Activated CD4-positive, alpha-beta T cell treated with anti-CD3 and anti-CD28 coated beads, Interleukin-2, amount 50 U/mL, for 48 hours (primary cell): ENCODE results near the gene VPS72.

Experiments
- DNase-seq, 2 experiments: peaks; one replicate each; pipeline ENCODE4 v3.0.0-alpha.2; 2020

VPS72 gene

DNA sequence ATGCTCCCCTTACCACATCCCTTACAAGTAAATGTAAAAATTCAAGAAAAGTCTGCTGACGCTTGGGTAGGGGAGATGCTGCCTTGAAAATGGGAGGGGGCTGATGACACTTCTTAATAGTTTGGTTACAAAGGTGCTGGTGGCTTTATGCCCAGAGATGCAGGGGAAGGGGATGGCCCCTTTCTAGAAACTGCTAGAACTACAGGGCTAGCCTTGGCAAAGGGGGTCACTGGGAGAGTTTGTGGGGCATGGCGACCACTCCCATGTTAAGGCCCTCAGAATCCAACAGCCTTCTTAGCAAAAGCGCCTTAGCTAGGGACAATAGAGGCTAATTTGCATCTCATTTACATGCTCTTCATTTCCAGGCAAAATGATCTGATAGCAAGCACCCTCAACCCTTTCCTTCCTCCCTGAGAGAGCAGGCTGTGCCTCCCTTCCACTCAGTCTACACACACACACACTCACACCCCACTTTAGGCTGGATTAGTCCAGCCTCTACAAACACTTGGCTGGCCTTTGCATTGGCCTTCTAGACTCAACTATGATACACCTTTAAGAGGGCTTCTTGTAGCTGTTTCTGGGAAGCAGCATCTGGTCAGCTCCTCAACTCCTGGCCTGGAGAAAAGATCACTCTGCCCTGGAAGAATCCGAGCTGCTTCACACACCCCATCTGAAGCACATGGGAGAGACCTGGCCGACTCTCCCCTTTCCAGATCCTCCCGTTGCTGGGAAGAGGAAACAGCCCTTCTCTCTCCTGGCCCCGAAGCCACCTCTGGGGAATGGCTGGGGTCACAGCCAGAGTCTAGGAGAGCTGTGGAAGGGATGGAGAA is 45.3 kb downstream of the VPS72 start:
- DNase-seq: no peak

DNA sequence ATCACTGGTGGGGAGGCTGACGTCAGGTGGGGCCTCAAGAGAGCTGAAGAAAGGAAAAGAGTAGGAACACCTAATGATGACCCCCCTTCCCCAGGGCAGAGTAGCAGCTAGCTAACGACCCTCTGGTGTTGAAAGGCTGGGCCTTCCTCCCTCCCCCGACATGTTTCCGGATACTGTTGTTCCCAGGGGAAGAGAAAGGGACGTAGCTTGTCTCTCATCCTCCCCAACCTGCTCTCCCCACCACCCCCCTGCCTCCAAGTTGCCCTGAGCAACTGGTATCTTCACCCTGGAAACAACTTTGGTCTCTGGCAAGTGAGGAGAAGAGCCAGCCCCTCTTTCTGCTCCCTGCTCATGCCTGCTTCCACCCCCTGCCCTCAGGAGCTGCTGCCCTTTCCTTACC is 46.0 kb downstream of the VPS72 start:
- DNase-seq: no peak

DNA sequence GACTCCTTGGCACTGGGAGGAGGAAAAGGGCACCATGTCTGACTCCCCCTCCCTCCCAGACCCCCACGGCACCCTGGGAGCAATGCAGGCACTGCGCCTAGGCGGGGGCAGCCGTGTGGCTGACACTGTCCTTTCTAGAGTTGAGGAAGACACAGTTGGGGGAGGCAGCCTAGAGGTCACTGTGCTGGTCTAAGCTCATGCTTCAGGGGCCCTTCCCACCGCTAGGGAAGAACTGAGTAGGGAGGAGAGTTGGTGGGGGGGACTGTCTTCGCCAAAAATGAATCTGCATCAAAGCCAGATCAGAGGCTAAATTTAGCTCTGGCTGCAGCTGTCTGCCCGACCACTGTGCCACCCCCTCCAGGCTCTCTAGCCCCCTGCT is 47.0 kb downstream of the VPS72 start:
- DNase-seq: no peak

DNA sequence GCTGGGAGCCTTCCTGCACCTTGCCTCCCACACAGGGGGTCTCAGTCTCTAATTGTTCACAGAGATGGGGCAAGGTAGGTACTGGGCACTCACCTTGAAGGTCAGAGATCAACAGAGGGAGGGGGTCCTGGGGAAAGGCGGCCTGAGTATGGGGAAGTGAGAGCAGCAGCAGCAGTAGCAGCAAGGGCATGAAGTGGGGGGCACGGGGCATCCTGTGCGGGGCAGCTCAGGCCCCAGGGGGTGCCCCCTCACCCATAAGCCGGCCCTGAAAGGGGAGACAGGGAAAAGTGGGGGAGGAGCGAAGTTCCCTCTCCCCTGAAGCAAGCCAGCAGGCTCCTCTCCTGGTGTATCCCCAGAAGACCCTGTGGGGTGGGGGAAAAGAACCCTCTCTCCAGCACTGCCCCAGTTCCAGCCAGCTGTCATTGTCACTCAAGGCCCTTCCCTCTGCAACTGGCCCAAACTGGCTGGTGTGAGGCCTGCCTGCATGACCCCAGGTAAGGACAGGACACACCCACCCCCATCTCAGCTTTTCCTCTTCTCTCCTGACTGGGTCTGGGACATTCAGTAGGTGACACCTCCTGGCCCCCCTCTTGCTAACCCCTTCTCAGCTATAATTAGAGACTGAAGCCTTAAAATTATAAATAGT is 47.5 kb downstream of the VPS72 start:
- DNase-seq: no peak

DNA sequence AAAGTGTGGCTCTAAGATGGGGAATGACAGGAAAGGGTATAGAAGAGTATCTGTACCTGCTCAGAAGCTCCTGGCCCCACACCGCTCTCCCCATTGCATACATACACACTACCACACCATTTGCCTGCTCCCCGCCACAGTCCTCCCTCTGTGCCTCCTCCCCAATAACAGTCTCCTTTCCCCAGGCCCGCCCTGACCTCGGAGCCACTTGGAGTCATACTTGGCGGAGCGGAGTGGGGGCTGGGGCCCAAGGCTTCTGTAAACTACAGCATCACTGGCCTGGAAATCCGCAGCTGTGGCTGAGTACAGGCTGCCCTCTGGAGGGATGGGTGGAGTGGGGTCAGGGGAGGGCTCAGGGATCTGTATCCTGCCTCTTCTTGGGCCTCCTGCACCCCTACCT is 52.2 kb downstream of the VPS72 start:
- DNase-seq: no peak

DNA sequence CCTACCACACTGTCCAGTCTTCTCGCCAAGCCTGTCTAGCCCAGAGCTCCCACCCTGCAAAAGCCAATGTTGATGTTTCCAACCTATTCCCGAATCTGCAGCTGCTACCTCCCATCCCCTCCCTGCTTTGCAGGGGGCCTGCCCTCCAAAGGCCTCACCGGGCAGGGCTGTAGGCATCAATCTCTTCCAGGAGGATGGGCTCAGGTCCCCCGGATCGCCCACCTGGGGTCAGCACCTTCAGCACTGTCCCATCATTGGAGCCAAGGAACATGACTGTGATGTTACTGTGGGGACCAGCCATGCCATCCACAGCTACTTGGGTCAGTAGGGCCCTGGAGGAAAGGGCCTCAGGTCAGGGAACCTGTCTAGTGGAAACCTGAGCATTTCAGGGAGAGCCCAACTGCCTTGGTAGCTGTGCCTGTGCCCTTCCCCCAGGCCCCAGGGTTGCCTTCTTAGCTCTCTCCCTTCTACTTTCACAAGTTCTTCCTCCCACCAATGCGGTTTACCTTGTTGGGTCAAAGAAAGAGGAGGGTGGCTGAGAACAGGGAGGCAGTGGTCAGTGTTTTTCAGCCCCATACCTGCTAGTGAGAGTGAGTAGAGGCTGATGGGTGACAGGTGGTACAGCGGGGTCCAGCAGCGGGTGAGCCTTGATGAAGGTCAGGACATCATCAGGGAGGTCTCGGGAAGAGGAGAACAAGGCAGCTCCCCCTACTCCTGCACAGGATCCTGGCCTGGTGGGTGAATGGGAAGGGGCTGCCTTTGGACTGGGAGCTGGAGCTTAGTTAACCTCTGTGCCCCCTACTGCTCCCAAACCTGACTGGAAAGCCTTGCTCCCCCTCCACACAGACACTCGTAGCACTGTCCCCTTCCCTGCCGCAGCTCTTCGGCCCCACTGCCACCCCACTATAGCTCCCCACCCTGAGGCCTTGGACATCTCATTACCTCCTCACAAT is 54.3 kb downstream of the VPS72 start:
- DNase-seq: no peak

DNA sequence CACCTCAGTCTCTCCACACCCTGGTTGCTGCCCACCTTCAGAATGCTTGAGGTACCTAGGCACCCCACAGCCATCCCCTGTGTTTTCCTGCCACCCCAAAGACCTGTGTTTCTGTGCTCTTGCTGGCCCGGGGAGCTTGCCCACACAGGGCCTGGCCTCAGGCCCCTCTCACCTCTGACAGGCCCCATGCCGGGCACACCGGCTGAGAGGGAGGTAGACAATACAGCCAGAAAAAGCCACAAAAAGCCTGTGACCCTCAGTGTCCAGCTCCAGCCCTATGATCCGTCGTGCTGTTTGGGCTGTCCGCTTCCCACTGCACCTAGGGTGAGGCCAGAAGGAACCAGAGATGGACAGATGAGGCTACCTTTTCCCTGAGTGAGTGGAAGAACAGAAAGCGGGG is 55.0 kb downstream of the VPS72 start:
- DNase-seq: no peak

DNA sequence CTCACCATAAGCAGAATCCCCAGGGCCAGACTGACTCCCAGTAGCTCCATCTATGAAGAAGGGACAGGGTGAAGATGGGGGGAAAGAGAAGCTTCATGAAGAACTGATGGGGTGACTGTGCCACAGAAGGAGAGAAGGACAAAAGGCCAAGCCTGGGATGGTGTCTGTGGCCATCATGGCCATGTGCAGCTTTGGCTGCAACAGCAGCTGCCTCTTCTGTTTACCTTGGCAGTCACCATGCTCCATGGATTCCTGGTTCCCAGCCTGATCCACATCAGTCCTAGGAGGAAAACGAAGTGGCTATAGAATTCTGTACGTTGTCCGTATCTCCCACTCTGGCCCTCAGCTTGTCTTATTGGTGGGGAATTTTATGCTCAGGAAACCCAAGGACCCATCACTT is 55.6 kb downstream of the VPS72 start:
- no peak for DNase-seq

DNA sequence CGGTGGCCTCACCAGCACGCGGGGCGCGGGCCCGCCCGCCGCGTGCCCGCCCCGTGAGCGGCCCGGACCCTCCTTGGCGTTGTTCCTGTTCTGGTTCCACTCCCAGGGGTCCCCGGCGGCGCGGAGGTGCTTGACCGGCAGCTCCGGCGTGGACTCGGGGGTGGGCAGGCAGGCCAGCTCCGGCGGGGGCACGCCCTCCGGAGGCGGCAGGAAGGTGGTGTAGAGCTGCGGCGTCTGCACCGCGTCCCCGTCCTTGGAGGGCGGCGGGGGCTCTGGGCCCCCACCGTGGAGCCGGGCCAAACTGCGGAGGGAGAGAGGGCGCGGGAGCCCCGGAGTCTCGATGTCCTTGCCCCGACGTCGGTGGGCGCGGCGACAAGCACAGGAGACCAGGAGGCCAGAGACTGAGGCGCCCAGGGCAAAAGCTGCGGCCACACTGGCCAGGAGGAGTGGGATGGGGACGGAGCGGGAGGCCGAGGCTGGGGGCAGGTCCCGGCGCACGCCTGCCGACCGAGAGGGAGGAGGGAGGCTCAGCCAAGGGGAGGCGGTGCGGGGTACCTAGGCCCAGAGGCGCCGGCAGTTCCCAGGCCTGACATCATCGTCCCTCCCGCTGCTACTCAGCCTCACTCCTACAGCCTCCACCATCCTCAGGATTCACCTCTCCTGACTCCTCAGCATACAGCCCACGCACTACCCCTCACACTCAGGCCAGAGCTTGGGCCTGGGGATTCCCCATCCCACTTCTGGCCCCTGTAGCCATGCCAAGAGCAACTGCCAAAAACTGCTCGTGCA is 56.8 kb downstream of the VPS72 start:
- no peak for DNase-seq

DNA sequence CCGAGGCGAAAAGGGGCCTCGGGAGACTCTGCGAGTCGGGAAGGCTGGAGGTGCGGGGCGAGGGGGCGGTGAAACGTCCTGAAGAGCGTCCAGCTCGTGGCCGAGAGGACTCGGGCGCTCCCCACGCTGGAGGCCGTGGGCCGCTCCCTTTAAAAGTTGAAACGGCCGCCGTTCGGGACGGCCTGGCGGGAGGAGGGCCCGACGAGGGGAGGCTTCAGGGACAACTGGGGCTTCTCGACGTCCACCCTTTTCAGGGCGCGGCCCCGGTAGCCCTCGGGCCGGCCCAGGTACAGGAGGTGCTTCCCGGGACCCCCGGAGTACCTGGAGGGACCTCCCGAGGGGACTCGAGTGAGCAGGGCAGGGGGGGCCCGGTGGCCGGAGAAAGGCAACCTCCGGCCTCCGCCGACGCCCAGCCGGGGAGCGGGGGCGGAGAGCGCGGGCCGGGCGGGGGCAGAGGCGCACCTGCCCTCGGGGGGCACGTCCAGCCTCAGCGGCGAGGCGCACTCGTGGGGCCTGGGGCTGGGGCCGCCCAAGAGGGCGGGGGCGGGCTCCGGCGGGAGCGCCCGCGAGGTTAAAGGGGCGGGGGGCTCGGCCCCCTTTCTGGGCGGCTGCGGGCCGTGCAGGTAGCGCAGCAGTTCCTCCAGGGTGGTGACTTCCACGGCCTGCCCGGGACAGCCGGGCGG is 57.5 kb downstream of the VPS72 start:
- no peak for DNase-seq

DNA sequence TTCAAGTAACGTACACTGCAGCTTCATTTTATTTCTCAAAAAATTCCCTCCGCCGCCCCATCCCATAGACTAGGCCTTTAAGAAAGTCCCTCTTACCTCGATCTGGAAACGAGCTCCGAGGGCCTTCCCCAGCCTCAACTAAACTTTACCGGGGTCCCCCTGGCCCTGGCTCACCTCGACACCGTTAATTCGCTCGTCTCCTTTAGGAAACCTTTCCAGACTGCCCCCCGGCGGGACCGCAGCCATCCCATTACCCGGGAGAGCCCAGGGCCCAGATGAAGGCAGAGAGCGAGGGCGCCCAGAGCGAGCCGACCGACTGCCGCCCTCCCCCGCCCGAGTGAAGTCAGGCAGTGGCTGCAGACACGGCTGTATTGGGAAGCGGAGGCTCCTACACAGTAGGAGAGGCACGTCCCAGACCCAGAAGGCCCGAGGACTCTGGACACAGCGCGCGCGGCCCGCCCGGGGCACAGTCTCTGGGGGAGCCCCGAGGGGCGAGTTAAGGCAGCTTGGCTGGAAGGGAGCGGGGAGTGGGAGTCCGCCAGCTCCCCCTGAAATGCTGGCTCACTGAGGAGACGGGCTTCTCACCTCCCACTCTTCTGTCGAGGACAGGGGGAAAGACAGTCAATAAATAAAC is 58.2 kb downstream of the VPS72 start:
- no peak for DNase-seq

DNA sequence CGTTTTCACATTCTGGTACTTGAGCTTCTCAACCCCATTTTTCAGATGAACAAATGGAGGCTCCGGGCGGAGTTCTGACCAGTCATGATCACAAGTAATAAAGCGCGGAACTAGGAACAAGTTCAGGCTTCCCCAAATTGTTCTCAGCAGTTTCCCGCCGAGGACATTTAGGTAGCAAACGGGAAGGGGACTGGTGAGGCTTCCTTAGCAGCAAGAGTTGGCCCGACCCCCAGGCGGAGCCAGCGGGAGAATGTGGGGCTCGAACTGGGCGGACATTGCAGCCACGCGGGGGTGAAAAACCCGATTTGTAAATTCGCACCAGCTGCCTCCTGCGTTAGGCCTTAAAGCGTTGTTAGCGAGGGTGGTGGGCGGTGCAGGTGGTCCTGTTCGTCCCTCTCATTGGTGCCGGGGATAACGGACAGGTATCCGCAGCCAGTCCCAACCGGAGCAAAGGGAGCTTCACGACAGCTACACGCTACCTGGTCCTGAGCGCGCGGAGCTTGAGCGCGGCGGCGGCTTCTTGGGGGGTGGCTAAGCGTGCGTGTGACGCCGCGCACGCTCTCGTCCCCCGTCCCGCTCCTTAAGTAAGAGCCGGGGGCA is 58.9 kb downstream of the VPS72 start:
- peak; percentile 84 to 87 for DNase-seq

DNA sequence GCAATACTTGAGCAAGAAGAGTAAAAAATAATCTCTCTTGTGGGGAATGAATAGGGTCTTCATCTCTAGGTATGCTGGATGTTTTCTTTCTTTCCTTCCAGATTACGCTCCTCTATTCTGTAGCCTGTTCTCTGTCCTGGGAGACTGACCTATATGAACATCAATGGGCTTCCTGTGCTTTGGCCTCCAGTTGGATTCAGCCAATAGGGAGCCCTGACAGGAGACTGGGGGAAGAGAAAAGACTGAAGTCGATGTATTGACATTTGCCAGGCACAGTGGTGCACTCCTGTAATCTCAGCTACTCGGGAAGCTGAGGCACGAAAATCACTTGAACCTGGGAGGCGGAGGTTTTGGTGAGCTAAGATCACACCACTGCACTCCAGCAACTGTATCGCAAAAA is 61.2 kb downstream of the VPS72 start:
- no peak for DNase-seq
